ENCODE data around the gene ANKRD44. TPM values are rescaled to one million over a fixed set of nuclear protein-coding genes. Genes with fewer than 3 reads are reported as not detected.

The ANKRD44 gene
- total RNA-seq, 1 donor from 2014 or later = 35.4 TPM

- DNase-seq = peak; percentile 52
Measured at GRCh38 chr2:197286805-197287595, 23.6 kb downstream of the ANKRD44 start.

GRCh38 chr2:197285361-197285760, 25.2 kb downstream of the ANKRD44 start:
- no peak for DNase-seq

GRCh38 chr2:197284956-197285355, 25.6 kb downstream of the ANKRD44 start:
- DNase-seq = no peak

GRCh38 chr2:197281421-197281820, 29.2 kb downstream of the ANKRD44 start:
- peak; percentile 68 for DNase-seq

- DNase-seq = peak; percentile 74
Measured at GRCh38 chr2:197280015-197280702, 30.4 kb downstream of the ANKRD44 start.

- DNase-seq = peak; percentile 62
Measured at GRCh38 chr2:197278799-197279763, 31.5 kb downstream of the ANKRD44 start.

GRCh38 chr2:197277794-197278193, 32.8 kb downstream of the ANKRD44 start:
- DNase-seq = no peak

- no peak for DNase-seq
Measured at GRCh38 chr2:197276156-197276555, 34.4 kb downstream of the ANKRD44 start.

GRCh38 chr2:197274937-197275336, 35.6 kb downstream of the ANKRD44 start:
- no peak for DNase-seq

GRCh38 chr2:197274349-197274748, 36.2 kb downstream of the ANKRD44 start:
- no peak for DNase-seq

- DNase-seq = peak; percentile 52
Measured at GRCh38 chr2:197273485-197273884, 37.1 kb downstream of the ANKRD44 start.

GRCh38 chr2:197270601-197271000, 40.0 kb downstream of the ANKRD44 start:
- DNase-seq = no peak

- no peak for DNase-seq
Measured at GRCh38 chr2:197269815-197270214, 40.8 kb downstream of the ANKRD44 start.

- peak; percentile 43 for DNase-seq
Measured at GRCh38 chr2:197268786-197269584, 41.6 kb downstream of the ANKRD44 start.

GRCh38 chr2:197266477-197266876, 44.1 kb downstream of the ANKRD44 start:
- DNase-seq = no peak

- DNase-seq = no peak
Measured at GRCh38 chr2:197265924-197266323, 44.7 kb downstream of the ANKRD44 start.

- DNase-seq = no peak
Measured at GRCh38 chr2:197265036-197265435, 45.5 kb downstream of the ANKRD44 start.

- no peak for DNase-seq
Measured at GRCh38 chr2:197264332-197264731, 46.2 kb downstream of the ANKRD44 start.

GRCh38 chr2:197263077-197263476, 47.5 kb downstream of the ANKRD44 start:
- no peak for DNase-seq

GRCh38 chr2:197261808-197262226, 48.8 kb downstream of the ANKRD44 start:
- DNase-seq = no peak

- no peak for DNase-seq
Measured at GRCh38 chr2:197259470-197259999, 51.0 kb downstream of the ANKRD44 start.
